Measurements from ENCODE around the gene TSEN2.

Gene TSEN2

DNA sequence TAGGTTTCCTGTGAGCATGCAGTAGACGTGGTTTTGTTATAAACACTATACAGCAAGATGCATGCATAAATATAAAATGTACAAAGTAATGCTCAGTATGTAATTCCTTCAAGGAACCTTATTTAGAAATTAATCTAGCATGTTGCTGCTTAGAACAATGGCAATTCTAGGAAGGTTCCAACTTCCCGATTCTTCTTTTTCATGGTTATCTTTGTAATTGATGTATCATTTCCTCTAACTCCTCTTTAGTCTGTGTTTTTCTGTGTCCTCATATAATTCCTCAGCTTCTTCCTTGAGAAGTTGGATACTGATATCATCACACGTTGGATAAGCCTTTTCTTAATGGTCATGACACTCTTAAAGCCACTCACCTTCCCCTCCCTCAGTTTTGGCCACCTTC is 3.5 kb downstream of the TSEN2 start:
- no peak for DNase-seq (ENCODE audit: low read depth)

DNA sequence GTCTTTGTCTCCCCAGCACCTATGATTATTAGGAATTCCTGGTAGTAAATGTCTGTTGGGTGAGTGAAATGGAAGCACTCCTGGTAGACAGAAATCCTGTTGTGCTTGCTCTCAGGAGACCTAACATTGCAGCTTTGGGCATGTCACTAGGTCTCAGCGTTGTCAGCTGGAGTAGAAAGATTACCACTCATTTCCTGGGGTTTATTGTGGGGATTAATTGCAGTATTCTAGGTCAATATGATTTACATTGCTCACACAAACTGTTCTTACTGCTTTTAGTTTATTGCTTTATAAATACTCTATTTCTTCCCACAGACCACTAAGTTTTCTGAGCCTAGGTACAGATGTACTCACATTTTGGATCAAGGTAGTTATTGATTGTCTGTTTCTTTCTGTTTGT is 5.1 kb downstream of the TSEN2 start:
- TF ChIP-seq, protein P1, sequence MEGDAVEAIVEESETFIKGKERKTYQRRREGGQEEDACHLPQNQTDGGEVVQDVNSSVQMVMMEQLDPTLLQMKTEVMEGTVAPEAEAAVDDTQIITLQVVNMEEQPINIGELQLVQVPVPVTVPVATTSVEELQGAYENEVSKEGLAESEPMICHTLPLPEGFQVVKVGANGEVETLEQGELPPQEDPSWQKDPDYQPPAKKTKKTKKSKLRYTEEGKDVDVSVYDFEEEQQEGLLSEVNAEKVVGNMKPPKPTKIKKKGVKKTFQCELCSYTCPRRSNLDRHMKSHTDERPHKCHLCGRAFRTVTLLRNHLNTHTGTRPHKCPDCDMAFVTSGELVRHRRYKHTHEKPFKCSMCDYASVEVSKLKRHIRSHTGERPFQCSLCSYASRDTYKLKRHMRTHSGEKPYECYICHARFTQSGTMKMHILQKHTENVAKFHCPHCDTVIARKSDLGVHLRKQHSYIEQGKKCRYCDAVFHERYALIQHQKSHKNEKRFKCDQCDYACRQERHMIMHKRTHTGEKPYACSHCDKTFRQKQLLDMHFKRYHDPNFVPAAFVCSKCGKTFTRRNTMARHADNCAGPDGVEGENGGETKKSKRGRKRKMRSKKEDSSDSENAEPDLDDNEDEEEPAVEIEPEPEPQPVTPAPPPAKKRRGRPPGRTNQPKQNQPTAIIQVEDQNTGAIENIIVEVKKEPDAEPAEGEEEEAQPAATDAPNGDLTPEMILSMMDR (conservative IDR thresholded peaks at IDR 0.05; ENCODE audit: low read depth, low read length) = no peak
- no peak for DNase-seq (ENCODE audit: low read depth)

More for the DNA sequence above, 3.5 kb downstream of the TSEN2 start:
- TF ChIP-seq, protein P1 (conservative IDR thresholded peaks at IDR 0.05; ENCODE audit: low read depth, low read length) = no peak
- no peak overlapping the region for H3K4me3 ChIP-seq (ENCODE audit: low read depth, low read length)

DNA sequence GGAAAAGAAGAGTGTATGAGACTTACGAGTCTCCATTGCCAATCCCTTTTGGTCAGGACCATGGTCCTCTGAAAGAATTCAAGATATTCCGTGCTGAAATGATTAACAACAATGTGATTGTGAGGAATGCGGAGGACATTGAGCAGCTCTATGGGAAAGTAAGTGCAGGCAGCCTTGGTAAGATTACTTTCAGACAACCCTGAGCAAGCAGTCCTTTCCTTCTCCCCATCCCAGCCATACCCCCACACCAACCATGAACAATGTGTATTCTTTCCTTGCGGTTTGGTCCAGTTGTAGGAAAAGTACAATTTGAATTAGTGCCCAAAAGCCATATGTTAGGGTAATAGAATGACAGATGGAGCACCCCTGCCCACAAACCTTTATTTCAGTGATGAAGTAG is 5.6 kb downstream of the TSEN2 start:
- H3K4me3 ChIP-seq (ENCODE audit: low read depth, low read length) = no peak overlapping the region
- DNase-seq (ENCODE audit: low read depth) = peak; percentile 33
- TF ChIP-seq, protein P1 (conservative IDR thresholded peaks at IDR 0.05; ENCODE audit: low read depth, low read length) = no peak

More for the DNA sequence above, 5.1 kb downstream of the TSEN2 start:
- no peak overlapping the region for H3K4me3 ChIP-seq (ENCODE audit: low read depth, low read length)

DNA sequence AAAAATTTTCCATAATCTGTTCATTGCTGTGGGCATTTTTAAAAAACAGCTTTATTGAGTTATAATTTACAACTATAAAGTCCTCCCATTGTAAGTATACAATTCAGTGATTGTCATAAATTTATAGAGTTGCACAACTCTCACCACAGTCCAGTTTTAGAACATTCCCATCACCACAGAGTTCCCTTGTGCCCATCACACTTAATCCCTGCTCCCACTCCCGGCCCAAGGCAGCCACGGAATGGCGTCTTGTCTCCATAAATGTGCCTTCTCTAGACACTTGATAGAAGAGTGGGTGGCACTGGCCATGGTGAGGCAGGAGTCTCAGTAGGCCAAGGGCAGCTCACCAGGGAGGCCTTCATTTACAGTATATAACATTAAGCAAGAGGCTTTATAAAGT is 6.3 kb downstream of the TSEN2 start:
- DNase-seq (ENCODE audit: low read depth) = no peak
- no peak overlapping the region for H3K4me3 ChIP-seq (ENCODE audit: low read depth, low read length)
- TF ChIP-seq, protein P1 (conservative IDR thresholded peaks at IDR 0.05; ENCODE audit: low read depth, low read length) = no peak

DNA sequence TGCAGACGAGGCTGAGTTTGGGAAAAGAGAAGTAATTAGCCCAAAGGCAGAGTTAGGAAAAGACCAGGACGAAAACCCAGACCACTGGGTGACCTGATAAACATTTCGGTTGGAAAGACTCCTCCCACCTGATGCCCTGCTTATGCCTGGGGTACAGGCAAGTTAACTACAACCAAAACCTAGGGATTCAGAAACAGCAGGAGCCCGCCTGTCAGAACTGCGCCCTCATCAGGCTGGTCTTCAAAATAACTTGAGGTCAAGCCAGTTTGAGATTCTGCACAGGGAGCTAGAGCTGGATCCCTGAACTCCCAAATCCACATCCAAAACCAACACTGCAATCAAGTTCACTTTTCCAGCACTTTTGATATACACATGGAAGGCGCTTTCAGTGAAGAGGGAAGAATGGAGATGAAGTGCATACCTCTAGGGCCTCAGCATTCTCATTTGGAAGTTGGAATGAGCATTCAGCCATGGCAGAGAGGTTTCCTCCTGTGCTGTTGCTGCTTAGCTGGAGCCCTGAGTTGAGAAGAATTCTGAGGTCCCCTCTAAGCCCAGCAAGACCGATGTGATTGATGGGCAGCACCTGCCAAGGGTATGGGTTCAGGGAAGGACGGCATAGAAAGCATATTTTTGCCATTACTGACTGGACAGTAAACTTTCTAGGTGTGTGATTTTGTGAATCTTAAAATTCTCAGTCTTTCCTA is 11.6 kb downstream of the TSEN2 start:
- no peak for DNase-seq (ENCODE audit: low read depth)
- TF ChIP-seq, protein P1 (conservative IDR thresholded peaks at IDR 0.05; ENCODE audit: low read depth, low read length) = peak; percentile 30
- H3K4me3 ChIP-seq (ENCODE audit: low read depth, low read length) = no peak overlapping the region

DNA sequence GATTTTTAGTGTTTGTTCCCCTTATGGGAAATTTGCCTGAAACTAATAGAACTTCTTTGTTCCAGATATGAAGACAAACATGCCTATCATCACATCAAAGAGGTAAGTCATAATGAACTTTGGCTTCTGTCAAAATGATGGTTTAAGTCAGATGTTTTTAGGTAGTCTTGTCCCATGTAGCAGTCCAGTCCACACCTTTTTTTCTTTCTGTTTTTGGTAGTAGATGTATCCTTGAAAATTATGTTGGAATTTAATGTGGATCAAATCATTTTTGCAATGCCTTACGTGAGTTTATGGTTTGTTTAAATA is 12.1 kb downstream of the TSEN2 start:
- DNase-seq (ENCODE audit: low read depth) = no peak
- TF ChIP-seq, protein P1 (conservative IDR thresholded peaks at IDR 0.05; ENCODE audit: low read depth, low read length) = no peak
- H3K4me3 ChIP-seq (ENCODE audit: low read depth, low read length) = no peak overlapping the region

DNA sequence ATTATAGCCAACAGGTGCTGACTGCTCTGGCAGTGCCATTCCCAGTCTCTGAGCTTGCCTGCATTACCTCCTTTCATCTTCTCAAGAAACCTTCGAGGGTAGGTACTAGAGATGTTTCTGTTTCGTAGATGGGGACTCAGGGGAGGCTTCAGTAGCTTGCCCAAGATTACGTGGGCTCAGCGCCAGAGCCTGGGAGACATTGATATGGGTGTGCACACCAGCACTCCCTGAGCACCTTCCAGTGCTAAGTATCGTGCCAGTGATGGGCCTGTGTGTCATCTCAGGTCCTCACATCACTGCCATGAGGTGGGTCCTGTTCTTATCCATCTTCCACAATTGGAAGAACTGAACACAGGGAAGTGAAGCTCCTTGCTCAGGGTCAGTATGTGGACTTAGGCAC is 15.2 kb downstream of the TSEN2 start:
- no peak overlapping the region for H3K4me3 ChIP-seq (ENCODE audit: low read depth, low read length)
- TF ChIP-seq, protein P1 (conservative IDR thresholded peaks at IDR 0.05; ENCODE audit: low read depth, low read length) = no peak
- no peak for DNase-seq (ENCODE audit: low read depth)
